Hematopoietic multipotent progenitor cell treated with erythropoietin and hydrocortisone succinate and interleukin-3 and kit ligand, for 17 days (in vitro differentiated cells): Measurements from ENCODE around the gene ARHGAP31.
A peak's percentile ranks its signal among the peaks of the same experiment; 100 is the strongest.

Experiments used
- DNase-seq: peaks from one replicate; pipeline ENCODE4 v3.0.0-alpha.2; 2015; ENCODE audit warnings: low spot score

ARHGAP31 gene

DNA sequence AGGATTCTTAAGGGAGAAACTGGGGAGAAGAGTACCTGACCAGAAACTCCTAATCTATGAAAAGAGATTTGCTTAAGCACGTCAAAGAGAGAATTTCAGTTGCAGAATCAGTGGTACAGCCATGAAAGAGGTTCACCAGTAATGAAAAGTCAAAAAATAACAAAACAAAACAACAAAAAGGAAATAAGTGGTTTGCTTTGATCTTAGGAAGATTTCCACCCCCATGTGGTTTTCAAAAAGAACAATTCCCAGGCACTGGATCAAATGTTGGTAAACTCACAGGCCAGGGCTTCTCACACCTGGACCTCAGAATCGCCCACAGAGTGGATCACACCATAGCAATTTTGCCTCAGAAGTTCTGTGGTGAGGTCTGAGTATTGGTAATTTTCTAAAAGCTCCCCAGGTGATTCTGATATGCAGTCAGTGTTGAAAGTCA lies 101.8 kb downstream of the ARHGAP31 start:
- DNase-seq = no peak

- no peak for DNase-seq
These were observed 102.7 kb downstream of the ARHGAP31 start for GRCh38 chr3:119396870-119397269.

GRCh38 chr3:119400466-119400865 lies 106.3 kb downstream of the ARHGAP31 start:
- DNase-seq = no peak

DNA sequence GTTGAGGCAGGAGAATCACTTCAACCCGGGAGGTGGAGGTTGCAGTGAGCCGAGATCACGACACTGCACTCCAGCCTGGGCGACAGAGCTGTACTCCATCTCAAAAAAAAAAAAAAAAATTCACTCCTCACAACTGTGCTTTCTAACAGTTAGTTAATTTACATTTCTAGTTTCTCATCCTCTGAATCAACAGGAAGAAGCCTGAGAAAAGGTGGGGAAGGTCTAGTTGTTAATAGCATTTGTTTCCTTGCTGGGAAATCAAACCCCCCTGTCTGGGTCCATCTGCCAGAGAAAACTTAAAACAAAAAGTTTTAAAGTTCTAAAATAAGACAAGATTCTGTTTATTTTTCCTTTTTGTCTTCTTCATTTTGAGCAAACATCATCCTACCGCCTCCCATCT lies 106.9 kb downstream of the ARHGAP31 start:
- no peak for DNase-seq

- DNase-seq = no peak
These were observed 107.6 kb downstream of the ARHGAP31 start for GRCh38 chr3:119401503-119402440.

GRCh38 chr3:119402791-119403190 lies 108.6 kb downstream of the ARHGAP31 start:
- DNase-seq = no peak

GRCh38 chr3:119403201-119403600 lies 109.0 kb downstream of the ARHGAP31 start:
- DNase-seq = no peak

DNA sequence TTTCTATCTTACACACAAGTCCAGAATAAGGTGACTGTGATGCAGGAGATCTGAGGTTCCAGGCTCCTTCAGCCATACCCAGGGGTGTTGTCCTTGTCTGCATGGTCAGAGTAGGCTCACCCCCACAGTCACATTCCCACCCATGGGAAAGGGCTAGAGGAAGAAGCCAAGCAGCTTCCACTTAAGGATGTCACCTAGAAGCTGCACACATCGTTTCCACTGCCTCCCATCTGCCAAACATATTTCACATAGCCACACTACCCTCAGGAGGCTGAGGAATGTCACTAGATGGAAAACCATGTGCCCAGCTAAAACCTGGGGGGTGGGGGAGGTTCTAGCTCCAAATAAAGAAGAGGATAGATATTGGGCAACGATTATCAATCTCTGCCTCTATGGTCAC lies 111.1 kb downstream of the ARHGAP31 start:
- no peak for DNase-seq

- no peak for DNase-seq
These were observed 114.2 kb downstream of the ARHGAP31 start for GRCh38 chr3:119408243-119408950.

GRCh38 chr3:119409844-119410243 lies 115.7 kb downstream of the ARHGAP31 start:
- no peak for DNase-seq

- no peak for DNase-seq
These were observed 119.6 kb downstream of the ARHGAP31 start for GRCh38 chr3:119413603-119414280.

- DNase-seq = no peak
These were observed 122.7 kb downstream of the ARHGAP31 start for GRCh38 chr3:119416873-119417272.

- peak; percentile 59 for DNase-seq
These were observed 123.8 kb downstream of the ARHGAP31 start for GRCh38 chr3:119417771-119418512.

DNA sequence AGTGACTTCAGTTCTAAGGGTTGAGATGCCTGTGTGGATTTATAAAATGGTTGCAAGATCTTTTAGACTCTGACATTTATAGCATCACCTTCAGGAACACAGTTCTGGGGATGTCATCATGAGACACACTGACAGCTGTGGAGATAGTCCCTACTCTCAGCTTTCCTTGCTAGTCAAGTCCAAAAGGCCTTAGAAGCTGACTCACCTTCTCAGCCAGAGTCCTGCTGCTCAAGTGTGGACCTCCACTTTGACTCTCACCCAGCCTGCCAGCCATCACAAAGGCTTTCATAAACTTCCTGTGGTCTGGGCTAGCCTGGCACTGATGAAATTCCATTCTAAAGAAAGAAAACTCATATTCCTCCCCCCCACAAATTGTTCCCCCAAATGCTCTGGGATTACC lies 124.5 kb downstream of the ARHGAP31 start:
- peak; percentile 32 for DNase-seq

DNA sequence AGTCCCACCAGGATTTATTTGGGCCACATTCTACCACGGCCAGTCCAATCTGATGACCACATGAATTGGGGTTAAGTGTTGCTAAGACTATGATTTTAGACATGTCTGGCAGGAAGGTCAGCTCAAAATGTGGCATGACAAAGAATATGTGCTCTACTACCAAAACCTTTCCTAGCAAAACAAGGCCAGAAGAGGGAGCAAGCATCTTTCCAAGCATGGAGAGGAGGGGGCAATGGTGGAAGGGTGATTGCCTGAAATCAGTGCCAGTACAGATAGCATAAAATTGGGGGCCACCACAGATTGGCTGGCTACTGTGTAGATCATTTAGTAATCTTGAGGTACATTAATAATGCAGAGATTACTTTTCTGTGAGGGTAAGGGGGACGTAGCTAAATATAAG lies 126.0 kb downstream of the ARHGAP31 start:
- DNase-seq = no peak

DNA sequence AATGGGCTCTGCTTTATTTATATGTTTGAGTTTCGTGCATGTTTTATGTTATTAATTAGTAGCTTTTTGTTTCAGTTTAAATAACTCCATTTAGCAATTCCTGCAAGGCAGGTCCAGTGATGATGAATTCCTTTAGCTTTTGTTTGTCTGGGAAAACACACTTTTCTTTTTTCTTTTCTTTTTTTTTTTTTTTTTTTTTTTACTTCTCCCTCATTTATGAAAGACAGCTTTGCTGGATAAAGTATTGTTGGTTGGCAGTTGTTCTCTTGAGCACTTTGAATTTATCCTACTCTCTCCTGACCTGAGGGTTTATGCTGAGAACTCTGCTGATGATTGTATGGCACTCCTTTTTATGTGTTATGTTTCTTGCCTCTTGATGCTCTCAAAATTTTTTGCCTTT lies 133.5 kb downstream of the ARHGAP31 start:
- DNase-seq = no peak

- no peak for DNase-seq
These were observed 134.4 kb downstream of the ARHGAP31 start for GRCh38 chr3:119428538-119428937.

DNA sequence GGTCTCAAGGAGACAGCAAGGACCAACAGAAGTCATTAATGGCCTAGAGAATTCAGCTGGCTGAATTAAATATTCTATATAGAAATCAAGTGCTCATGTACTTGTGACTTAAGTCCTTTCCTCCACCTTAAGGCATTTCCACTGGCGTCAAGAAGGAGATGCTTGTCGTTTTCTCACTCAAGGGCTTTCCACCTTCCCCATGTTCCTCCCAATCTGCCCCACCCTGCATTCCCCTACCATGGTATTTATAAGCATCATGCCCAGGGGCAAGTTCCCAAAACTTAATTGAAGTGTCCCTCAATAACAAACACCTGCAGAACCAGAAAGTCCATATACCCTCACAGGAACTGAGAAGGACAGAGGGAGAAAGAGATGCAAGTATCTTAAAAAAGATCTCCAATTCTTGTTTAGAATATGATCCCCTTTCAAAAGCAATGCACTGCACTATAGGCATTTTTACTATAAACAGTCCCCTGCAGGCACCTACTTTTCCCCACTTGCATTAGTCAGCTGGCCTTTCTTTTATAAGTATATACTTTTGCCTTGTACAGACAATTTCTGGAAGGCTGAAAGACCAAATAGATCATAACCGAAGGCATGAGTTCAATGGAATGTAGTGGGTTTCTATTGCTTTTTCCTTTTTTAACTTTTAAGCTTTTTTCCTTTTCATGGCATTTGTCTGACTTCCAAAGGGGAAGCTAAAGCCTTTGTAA lies 139.6 kb downstream of the ARHGAP31 start:
- no peak for DNase-seq

GRCh38 chr3:119434703-119435102 lies 140.5 kb downstream of the ARHGAP31 start:
- no peak for DNase-seq

- DNase-seq = no peak
These were observed 142.8 kb downstream of the ARHGAP31 start for GRCh38 chr3:119436977-119437376.

DNA sequence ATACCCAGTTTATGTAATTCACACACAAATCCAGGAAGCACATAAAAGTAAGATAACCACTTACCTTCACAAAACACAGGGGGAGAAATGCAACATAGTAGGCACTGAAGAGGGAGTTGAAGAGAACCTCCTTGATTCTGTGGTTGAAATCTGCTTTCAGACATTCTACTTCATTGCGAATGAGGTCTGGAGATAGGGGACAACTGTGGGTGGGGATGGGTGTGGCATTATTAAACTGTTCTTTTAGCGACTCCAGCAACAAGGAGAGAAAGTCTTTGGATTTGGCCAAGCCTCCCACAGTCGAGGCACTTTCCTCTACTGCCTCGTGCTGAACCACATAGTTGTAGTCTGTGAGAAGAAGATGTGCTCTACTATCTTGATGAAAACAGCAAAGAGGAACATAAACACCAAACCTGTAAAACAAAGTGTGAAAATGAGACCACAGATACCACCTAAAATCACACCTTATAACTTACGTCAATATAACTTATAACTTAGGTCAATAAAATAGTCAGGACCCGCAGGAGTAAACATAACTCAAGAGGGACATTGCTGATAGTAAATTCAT lies 143.6 kb downstream of the ARHGAP31 start:
- no peak for DNase-seq
